ENCODE results near the gene CREB3L1. TPM values are rescaled to one million over a fixed set of nuclear protein-coding genes. Genes with fewer than 3 reads are reported as not detected.
A peak's percentile ranks its signal among the peaks of the same experiment; 100 is the strongest.

CREB3L1 gene
- total RNA-seq, 1 donor from 2014 or later, result 0.53 TPM

DNA sequence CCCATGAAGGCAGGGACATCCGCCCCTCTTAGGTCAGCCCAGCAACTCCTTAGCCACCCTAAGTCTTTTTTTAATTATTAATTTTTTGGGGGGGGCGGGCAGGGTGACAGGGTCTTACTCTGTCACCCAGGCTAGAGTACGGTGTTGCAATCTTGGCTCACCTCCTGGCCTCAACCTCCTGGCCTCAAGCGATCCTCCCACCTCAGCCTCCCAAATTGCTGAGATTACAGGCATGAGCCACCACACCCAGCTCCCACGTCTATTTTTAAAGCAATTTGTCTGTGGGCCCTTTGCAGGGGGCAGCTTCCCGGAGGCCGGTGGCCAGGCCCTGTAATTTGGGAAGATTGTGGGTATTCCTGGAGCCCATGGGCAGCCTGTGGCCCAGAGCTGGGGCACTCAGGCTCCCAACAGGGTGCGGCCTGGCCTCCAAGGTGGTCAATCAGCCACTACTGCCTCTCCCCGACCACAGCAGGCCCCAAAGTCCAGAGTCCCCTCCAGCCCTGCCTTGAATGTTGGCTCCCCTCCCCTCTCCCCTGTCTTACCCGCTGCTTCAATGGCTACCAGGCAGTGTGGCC is 27.2 kb downstream of the CREB3L1 start:
- no peak overlapping the region for H3K4me3 ChIP-seq (ENCODE audit: low read depth, low read length)
- TF ChIP-seq, protein P1, sequence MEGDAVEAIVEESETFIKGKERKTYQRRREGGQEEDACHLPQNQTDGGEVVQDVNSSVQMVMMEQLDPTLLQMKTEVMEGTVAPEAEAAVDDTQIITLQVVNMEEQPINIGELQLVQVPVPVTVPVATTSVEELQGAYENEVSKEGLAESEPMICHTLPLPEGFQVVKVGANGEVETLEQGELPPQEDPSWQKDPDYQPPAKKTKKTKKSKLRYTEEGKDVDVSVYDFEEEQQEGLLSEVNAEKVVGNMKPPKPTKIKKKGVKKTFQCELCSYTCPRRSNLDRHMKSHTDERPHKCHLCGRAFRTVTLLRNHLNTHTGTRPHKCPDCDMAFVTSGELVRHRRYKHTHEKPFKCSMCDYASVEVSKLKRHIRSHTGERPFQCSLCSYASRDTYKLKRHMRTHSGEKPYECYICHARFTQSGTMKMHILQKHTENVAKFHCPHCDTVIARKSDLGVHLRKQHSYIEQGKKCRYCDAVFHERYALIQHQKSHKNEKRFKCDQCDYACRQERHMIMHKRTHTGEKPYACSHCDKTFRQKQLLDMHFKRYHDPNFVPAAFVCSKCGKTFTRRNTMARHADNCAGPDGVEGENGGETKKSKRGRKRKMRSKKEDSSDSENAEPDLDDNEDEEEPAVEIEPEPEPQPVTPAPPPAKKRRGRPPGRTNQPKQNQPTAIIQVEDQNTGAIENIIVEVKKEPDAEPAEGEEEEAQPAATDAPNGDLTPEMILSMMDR (IDR thresholded peaks at IDR 0.05; ENCODE audit: insufficient read depth, low read length, severe bottlenecking), result no peak
- no peaks in the 10 kb centered on the region for H3K36me3 ChIP-seq (ENCODE audit: control insufficient read depth, insufficient read depth, low read length)
- DNase-seq (ENCODE audit: low read depth), result no peak
- FAIRE-seq, result no peak
- no peaks in the 10 kb centered on the region for H3K27me3 ChIP-seq (ENCODE audit: control insufficient read depth, insufficient read depth, low read length)

GRCh38 chr11:46305295-46305694 is 27.8 kb downstream of the CREB3L1 start:
- FAIRE-seq (no peak), DNase-seq (ENCODE audit: low read depth) (peak; percentile 36)
- no peak overlapping the region for H3K4me3 ChIP-seq (ENCODE audit: low read depth, low read length)
- H3K36me3 ChIP-seq (ENCODE audit: control insufficient read depth, insufficient read depth, low read length), result no peaks in the 10 kb centered on the region
- TF ChIP-seq, protein P1 (IDR thresholded peaks at IDR 0.05; ENCODE audit: insufficient read depth, low read length, severe bottlenecking), result peak; percentile 10
- H3K27me3 ChIP-seq (ENCODE audit: control insufficient read depth, insufficient read depth, low read length), result no peaks in the 10 kb centered on the region

DNA sequence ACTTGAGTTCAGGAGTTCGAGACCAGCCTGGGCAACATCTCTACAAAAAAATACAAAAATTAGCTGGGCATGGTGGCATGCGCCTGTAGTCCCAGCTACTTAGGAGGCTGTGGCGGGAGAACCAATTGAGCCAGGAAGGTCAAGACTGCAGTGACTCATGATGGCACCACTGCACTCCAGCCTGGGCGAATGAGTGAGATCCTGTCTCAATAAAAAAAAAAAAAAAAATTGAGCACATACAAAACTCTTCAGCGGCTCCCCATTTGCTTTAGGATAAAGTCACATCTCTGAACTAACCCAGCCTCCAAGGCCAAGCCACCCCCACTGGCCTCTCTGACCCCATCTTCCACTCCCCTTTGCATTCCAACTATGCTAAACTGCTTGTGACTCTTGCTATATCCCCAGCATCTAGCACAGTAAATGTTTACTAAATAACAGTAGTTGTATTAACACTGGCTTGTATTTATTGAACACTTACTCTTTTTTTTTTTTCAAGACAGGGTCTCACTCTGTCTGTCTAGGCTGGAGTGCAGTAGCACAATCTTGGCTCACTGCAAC is 28.9 kb downstream of the CREB3L1 start:
- Histone ChIP-seq H3K27me3 (ENCODE audit: control insufficient read depth, insufficient read depth, low read length) (no peaks in the 10 kb centered on the region), H3K36me3 (ENCODE audit: control insufficient read depth, insufficient read depth, low read length) (no peaks in the 10 kb centered on the region), H3K4me3 (ENCODE audit: low read depth, low read length) (no peak overlapping the region)
- FAIRE-seq, result no peak
- peak; percentile 21 for DNase-seq (ENCODE audit: low read depth)
- TF ChIP-seq, protein P1 (IDR thresholded peaks at IDR 0.05; ENCODE audit: insufficient read depth, low read length, severe bottlenecking), result no peak

GRCh38 chr11:46307369-46307768 is 29.9 kb downstream of the CREB3L1 start:
- Histone ChIP-seq H3K4me3 (ENCODE audit: low read depth, low read length) (no peak overlapping the region), H3K27me3 (ENCODE audit: control insufficient read depth, insufficient read depth, low read length) (no peaks in the 10 kb centered on the region), H3K36me3 (ENCODE audit: control insufficient read depth, insufficient read depth, low read length) (no peaks in the 10 kb centered on the region)
- no peak for DNase-seq (ENCODE audit: low read depth)
- TF ChIP-seq, protein P1 (IDR thresholded peaks at IDR 0.05; ENCODE audit: insufficient read depth, low read length, severe bottlenecking), result no peak
- FAIRE-seq, result no peak

DNA sequence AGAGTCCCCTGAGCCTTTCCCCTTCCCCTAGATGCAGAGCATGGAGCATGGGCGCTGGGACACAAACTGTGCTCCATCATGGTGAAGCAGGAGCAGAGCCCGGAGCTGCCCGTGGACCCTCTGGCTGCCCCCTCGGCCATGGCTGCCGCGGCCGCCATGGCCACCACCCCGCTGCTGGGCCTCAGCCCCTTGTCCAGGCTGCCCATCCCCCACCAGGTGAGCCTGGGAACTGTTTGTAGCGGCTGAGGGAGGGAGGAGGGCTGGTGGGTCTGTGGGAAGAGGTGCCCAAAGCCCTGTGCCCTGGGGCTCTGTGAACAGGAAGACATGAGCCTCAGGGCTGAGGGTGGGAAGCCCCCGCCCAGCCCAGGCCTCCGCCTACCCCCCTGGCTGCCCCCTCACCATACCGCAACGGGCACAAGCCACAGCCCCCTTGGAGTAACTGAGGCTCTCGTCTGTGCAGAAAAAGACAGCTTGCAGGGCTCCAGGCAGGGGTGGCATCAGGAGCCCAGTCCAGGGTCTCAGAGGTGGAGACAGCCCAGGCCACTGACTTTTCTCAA is 30.4 kb downstream of the CREB3L1 start:
- no peaks in the 10 kb centered on the region for H3K36me3 ChIP-seq (ENCODE audit: control insufficient read depth, insufficient read depth, low read length)
- TF ChIP-seq, protein P1 (IDR thresholded peaks at IDR 0.05; ENCODE audit: insufficient read depth, low read length, severe bottlenecking), result no peak
- FAIRE-seq (no peak), DNase-seq (ENCODE audit: low read depth) (no peak)
- H3K4me3 ChIP-seq (ENCODE audit: low read depth, low read length), result no peak overlapping the region
- no peaks in the 10 kb centered on the region for H3K27me3 ChIP-seq (ENCODE audit: control insufficient read depth, insufficient read depth, low read length)

All from bronchial epithelial cell (primary cell).